ENCODE results near the gene ZBTB25.
A peak's percentile ranks its signal among the peaks of the same experiment; 100 is the strongest.

Gene ZBTB25

DNA sequence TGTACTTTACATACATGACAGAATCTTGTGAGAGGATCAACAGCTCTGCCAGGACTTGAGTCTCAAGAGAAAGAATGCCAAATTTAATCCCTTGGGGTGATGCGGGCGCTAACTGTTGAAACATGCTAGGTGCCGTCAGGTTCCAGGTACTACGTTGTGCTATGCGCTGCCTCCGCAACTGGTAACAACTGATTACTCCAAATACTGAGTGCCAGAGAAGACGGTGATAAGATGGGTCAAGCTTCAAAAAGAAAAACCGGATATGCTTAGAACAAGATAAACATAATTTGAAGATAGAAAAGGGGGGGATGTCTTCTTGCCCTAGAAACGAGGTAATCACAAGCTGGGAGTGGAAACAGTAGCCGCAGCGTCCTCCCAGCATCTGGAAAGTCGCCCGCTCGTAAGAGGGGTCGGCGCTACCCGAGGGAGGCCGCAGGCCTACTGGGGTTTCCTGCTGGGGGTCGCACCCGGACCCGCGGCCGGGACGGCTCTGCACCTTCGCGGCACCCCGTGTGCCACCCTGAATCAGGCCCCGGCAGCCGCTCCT lies 678 bp downstream of the ZBTB25 start:
- H3K4me3 ChIP-seq (ENCODE audit: low read depth, low read length), result peak overlapping the region; percentile 82
- TF ChIP-seq, protein P1, sequence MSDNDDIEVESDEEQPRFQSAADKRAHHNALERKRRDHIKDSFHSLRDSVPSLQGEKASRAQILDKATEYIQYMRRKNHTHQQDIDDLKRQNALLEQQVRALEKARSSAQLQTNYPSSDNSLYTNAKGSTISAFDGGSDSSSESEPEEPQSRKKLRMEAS (IDR thresholded peaks at IDR 0.05; ENCODE audit: low read depth, low read length), result no peak
- no peak for TF ChIP-seq POLR2A (IDR thresholded peaks at IDR 0.05; ENCODE audit: extremely low read depth, insufficient read length)
- TF ChIP-seq, protein P2, sequence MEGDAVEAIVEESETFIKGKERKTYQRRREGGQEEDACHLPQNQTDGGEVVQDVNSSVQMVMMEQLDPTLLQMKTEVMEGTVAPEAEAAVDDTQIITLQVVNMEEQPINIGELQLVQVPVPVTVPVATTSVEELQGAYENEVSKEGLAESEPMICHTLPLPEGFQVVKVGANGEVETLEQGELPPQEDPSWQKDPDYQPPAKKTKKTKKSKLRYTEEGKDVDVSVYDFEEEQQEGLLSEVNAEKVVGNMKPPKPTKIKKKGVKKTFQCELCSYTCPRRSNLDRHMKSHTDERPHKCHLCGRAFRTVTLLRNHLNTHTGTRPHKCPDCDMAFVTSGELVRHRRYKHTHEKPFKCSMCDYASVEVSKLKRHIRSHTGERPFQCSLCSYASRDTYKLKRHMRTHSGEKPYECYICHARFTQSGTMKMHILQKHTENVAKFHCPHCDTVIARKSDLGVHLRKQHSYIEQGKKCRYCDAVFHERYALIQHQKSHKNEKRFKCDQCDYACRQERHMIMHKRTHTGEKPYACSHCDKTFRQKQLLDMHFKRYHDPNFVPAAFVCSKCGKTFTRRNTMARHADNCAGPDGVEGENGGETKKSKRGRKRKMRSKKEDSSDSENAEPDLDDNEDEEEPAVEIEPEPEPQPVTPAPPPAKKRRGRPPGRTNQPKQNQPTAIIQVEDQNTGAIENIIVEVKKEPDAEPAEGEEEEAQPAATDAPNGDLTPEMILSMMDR (IDR thresholded peaks at IDR 0.05; ENCODE audit: low read depth, low read length), result no peak
- no peak for TF ChIP-seq MYC (IDR thresholded peaks at IDR 0.05; ENCODE audit: low read depth, low read length)
- DNase-seq (ENCODE audit: low read depth), result no peak

GRCh38 chr14:64502456-64502855 lies 1.2 kb downstream of the ZBTB25 start:
- no peak for DNase-seq (ENCODE audit: low read depth)
- TF ChIP-seq POLR2A (IDR thresholded peaks at IDR 0.05; ENCODE audit: extremely low read depth, insufficient read length) (no peak), MYC (IDR thresholded peaks at IDR 0.05; ENCODE audit: low read depth, low read length) (no peak)
- TF ChIP-seq, protein P2 (IDR thresholded peaks at IDR 0.05; ENCODE audit: low read depth, low read length), result no peak
- TF ChIP-seq, protein P1 (IDR thresholded peaks at IDR 0.05; ENCODE audit: low read depth, low read length), result no peak
- peak overlapping the region; percentile 82 for H3K4me3 ChIP-seq (ENCODE audit: low read depth, low read length)

DNA sequence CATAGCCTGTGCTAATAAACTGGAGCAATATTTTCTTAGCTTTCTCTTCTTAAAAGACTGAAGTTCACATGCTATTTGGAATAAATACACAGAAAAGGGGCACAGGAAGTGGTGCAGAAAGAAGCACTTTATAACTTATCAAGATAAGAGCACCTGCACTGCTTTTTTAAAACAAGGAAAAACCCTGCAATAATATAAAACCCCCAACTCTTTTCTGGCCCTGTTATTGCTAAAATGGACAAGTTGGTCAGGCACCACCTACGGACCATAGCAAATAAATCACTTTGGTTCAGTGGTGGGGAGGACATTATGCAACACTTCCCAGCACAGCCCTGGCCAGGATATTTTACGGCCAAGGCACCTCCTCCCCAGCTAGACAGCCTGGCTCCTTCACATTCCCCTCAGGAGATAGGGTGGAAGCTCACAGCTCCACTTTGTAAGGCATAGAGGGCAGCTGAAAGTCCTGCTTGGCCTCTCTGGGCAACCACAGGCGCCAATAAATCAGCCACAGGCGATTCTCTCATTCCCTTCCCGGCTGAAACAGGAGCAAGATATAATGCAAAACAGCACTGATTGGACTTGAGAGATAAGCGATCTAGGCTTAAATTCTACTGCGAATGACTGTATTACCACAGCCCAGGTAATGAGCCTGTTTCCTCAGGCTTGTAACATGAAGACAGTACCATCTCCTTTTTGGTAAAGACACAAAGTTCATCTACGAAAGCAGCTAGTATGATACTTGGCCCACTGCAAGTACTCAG lies 2.0 kb downstream of the ZBTB25 start:
- TF ChIP-seq MYC (IDR thresholded peaks at IDR 0.05; ENCODE audit: low read depth, low read length), result no peak
- TF ChIP-seq, protein P2 (IDR thresholded peaks at IDR 0.05; ENCODE audit: low read depth, low read length), result no peak
- TF ChIP-seq, protein P1 (IDR thresholded peaks at IDR 0.05; ENCODE audit: low read depth, low read length), result no peak
- no peak for TF ChIP-seq POLR2A (IDR thresholded peaks at IDR 0.05; ENCODE audit: extremely low read depth, insufficient read length)
- DNase-seq (ENCODE audit: low read depth), result peak; percentile 40
- peak overlapping the region; percentile 3 for H3K4me3 ChIP-seq (ENCODE audit: low read depth, low read length)

GRCh38 chr14:64500088-64500487 lies 3.5 kb downstream of the ZBTB25 start:
- TF ChIP-seq POLR2A (IDR thresholded peaks at IDR 0.05; ENCODE audit: extremely low read depth, insufficient read length) (no peak), MYC (IDR thresholded peaks at IDR 0.05; ENCODE audit: low read depth, low read length) (no peak)
- TF ChIP-seq, protein P2 (IDR thresholded peaks at IDR 0.05; ENCODE audit: low read depth, low read length), result no peak
- TF ChIP-seq, protein P1 (IDR thresholded peaks at IDR 0.05; ENCODE audit: low read depth, low read length), result no peak
- peak; percentile 17 for DNase-seq (ENCODE audit: low read depth)
- no peak overlapping the region for H3K4me3 ChIP-seq (ENCODE audit: low read depth, low read length)

DNA sequence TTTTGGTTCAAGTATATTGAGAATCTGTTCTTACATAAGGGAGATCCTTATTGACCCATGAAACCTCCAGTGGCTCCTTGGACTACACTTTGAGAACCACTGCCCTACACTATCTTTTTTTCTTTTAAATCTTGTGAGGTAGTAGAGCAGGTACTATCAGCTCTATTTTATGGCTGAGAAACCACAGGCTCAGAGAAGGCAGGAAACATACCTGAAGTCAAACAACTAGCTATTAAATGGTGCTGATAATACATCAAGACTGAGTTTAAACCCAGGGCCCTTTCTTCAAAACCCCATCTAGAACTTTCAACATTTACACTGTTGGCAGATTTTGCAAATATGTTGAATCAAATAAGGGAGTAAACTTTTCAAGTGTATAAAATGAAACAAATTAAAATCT lies 6.9 kb downstream of the ZBTB25 start:
- no peak overlapping the region for H3K4me3 ChIP-seq (ENCODE audit: low read depth, low read length)
- TF ChIP-seq POLR2A (IDR thresholded peaks at IDR 0.05; ENCODE audit: extremely low read depth, insufficient read length) (no peak), MYC (IDR thresholded peaks at IDR 0.05; ENCODE audit: low read depth, low read length) (no peak)
- no peak for DNase-seq (ENCODE audit: low read depth)

- TF ChIP-seq, protein P1 (IDR thresholded peaks at IDR 0.05; ENCODE audit: low read depth, low read length), result no peak
- TF ChIP-seq MYC (IDR thresholded peaks at IDR 0.05; ENCODE audit: low read depth, low read length) (no peak), POLR2A (IDR thresholded peaks at IDR 0.05; ENCODE audit: extremely low read depth, insufficient read length) (no peak)
- TF ChIP-seq, protein P2 (IDR thresholded peaks at IDR 0.05; ENCODE audit: low read depth, low read length), result no peak
- DNase-seq (ENCODE audit: low read depth), result no peak
- no peak overlapping the region for H3K4me3 ChIP-seq (ENCODE audit: low read depth, low read length)
Observed at GRCh38 chr14:64495252-64495651, 8.4 kb downstream of the ZBTB25 start.
